IPS DF 19.7 (cell line): ENCODE results near the gene FBXO31.
A peak's percentile ranks its signal among the peaks of the same experiment; 100 is the strongest.

Source experiments
- DNase-seq: peaks from one replicate; pipeline ENCODE4 v3.0.0-alpha.2; 2013; ENCODE audit warnings: low read depth, low spot score

The FBXO31 gene

DNA sequence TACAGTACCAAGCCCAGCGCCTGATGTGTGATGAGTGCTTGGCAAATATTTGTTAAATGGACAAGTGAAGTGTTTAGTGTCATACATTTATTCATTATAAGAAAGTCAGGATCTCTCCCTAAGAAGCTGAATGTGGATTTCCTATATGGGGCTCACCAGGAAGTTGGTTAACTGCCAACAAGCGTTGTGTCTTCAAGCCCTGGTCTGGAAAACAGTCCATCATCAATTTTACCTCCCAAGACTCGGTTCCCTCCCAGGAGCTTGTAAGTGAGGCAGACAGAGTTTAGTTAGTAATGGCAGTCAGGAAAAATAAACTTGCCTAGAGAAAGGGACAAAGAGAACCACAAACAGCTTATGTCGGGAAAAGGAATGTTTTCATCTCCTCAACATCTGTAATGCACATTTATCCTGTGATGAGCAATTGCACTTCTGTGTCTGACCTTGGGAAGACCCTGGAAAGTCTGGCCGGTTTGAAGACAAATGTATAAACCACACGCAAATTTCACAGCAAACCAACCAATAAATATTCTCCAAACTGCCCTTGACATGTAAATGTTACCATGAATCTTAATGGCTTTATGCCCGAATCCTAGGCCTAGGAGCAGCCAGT lies 94.7 kb downstream of the FBXO31 start:
- no peak for DNase-seq

- no peak for DNase-seq
These were observed 96.5 kb downstream of the FBXO31 start for GRCh38 chr16:87286839-87287626.

GRCh38 chr16:87284183-87284582 lies 99.4 kb downstream of the FBXO31 start:
- DNase-seq = no peak

DNA sequence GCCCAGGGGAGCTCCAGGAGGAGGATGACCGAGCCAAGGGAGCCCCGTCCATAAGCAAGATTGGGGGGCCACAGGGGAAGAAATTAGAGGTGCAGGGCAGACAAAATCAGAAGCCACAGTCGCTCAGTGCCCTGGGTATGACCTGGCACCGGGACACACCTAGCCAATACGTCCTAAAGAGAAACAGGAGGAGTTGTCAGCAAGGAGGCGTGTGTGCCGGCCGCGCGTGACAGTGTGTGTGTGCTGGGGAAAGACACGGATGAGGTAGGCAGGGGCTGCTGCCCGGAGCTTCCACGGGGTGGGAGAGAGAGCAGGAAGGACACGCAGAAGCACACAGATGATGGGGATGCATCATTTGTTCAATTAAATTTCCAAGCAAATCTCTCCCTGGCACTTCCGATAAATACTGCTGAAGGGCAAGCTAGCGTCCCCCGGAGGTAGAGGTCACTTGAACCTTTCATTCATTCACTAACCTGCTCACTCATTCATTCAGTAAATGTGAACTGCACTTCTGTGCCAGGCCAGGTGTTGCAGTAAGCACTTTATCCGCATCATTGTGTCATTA lies 104.4 kb downstream of the FBXO31 start:
- no peak for DNase-seq

DNA sequence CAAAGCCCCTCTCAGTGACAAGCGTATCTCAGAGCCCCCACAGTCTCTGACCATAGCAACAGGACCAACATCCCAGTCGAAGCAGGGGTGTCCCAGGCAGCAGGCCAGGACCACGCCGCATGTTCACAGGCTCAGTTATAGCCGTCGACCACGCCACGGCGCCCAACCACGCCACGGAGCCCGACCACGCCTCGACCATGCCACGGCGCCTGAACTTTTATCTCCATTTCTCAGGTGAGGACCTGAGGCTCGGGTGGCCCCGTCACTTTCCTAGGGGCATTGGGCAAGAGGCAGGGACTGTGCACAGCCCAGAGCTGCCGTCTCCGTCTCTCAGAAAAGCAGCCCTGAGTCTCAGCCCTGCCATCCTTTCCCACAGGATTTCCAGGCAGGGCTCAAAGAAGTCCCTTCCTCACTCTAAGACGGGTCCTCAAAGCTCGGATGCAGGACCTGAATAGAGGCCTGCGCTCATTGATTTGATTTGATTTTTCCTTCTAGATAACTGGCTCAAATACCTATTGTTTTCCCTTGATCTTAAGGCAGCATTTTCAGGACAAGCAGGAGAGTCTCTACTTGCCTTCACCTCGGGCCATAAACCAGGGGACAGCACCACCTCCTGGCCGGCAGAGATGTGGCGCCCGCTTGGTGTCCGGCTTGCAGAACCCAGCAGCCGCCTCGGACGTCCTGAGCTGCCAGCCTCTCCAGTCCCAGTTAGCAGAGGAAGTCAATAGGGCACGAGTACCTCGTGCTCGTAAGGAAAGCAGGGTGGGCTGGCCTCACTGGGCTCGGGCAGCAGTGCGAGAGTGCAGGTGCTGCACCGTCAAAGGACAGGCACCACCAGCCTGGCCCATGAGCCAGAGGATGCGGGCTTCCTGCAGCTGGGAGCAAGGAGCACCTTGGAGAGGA lies 105.1 kb downstream of the FBXO31 start:
- peak; percentile 45 for DNase-seq
